Measurements from ENCODE around the gene SYNGR3.

SYNGR3 gene

DNA sequence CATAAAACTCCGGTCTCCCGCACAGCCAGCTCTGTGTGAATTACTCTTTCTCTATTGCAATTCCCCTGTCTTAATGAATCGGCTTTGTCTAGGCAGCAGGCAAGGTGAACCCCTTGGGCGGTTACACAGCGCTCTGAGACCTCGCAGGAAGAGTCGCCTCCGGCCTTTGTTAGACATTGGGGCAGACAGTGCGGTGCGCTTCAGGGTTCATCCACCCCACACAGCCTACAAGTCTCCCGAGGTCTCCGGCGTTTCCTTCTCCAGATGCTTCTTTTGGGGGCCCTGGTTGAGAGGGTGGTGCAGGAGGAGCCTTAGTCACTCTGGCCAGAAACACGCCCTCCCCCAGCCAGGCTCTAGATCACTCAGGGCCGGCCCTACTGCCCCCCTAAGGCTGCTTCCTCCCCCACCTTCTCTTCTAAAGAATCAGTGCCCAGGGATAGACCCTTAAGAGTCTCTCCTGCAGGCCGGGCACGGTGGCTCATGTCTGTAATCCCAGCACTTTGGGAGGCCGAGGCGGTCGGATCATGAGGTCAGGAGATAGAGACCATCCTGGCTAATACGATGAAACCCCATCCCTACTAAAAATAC, 45.1 kb upstream of the SYNGR3 start:
- DNase-seq (ENCODE audit: low spot score) = no peak
- TF ChIP-seq, protein P1, sequence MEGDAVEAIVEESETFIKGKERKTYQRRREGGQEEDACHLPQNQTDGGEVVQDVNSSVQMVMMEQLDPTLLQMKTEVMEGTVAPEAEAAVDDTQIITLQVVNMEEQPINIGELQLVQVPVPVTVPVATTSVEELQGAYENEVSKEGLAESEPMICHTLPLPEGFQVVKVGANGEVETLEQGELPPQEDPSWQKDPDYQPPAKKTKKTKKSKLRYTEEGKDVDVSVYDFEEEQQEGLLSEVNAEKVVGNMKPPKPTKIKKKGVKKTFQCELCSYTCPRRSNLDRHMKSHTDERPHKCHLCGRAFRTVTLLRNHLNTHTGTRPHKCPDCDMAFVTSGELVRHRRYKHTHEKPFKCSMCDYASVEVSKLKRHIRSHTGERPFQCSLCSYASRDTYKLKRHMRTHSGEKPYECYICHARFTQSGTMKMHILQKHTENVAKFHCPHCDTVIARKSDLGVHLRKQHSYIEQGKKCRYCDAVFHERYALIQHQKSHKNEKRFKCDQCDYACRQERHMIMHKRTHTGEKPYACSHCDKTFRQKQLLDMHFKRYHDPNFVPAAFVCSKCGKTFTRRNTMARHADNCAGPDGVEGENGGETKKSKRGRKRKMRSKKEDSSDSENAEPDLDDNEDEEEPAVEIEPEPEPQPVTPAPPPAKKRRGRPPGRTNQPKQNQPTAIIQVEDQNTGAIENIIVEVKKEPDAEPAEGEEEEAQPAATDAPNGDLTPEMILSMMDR (IDR thresholded peaks at IDR 0.05) = no peak
- Histone ChIP-seq H3K27ac (no peak overlapping the region), H3K4me3 (no peak overlapping the region)

DNA sequence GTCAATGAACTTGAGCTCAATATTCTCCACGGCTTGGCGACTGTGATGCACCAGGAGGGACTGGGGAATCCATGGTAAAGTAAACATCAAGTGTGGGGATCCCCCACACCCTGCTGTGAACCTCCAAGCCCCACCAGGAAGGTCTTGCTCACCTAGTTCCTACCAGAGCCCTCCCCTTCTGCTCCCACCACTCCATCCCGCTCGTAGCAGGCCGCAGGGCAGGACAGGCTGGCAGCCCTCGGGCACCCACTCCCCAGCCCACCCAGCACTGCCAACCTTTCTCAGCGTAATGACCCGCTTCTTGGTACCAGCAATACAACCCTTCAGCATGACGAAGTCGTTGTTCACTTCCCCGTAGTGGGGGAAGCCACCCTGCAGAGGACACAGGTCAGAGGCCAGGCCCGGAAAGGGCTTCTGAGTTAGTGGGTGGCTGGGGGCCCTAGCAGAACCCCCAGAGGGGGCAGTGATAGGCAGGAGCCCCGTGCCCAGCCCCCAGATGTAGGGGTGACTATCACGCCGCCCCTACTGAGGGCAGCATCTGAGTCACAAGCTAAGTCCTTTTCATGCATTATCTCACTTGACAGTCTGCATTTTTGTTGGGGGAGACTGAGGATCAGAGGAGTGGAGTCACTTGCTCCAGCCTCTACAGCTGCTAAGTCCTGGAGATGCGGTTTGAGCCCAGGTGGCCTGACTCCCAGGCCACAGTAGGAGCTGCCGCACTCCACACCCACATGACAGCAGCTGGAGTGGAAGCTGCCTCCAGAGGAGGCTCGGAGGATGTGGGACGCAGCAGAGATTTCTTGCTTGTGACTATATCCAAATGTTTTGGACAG, 44.0 kb upstream of the SYNGR3 start:
- Histone ChIP-seq H3K4me3 (no peak overlapping the region), H3K27ac (no peak overlapping the region)
- TF ChIP-seq, protein P1 (IDR thresholded peaks at IDR 0.05) = no peak
- no peak for DNase-seq (ENCODE audit: low spot score)

DNA sequence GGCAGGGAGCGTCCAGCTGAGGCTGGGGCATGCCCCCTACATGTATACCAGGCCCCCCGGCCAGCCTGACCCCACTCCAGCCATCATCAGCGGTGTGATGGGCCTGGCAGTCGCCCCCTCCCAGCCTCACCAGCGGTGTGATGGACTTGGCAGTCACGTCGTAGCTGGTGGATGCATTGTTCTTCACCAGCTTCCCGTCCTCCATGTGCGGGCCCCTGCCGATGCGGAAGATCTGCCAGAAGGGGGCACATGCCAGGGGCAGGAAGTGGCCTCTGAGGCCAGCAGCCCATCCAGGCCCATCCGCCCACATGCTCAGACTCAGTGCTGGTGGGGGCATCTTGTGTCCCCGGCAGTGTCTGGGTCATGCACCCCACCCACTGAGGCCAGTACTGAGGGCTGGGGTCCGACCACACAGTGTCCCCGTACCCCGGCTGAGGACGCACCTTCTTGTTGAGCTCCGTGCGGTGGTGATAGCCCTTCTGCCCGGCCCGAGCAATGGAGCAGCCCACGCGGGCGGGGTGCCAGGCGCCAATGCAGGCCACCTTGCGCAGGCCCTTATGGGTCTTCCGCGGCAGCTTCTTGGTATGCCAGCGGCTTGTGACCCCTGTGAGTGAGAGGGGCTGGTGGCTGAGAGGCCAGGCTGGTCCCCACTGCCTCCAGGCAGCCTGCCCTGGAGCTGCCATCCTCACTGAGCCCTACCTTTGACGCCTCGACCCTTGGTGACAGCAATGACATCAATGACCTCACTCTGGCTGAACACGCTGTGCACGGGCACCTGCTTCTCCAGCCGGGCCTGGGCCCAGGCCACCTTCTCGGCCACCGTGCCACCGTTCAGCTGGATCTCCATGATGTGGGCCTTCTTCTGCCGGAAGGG, 43.0 kb upstream of the SYNGR3 start:
- no peak for DNase-seq (ENCODE audit: low spot score)
- Histone ChIP-seq H3K27ac (no peak overlapping the region), H3K4me3 (no peak overlapping the region)
- TF ChIP-seq, protein P1 (IDR thresholded peaks at IDR 0.05) = no peak

DNA sequence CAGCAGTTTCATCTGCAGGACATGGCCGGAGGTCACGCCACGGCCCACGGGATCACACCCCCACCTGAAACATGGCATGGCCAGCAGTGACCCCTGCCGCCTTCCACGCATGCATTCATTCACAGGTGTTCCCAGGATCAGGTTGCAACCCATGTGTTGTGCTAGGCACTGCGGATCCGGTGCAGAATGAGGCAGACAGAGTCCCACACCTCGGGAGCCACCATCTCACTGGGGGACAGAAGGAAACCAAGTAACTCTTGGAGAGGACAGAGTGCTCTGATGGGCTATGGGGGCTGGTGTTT, 42.5 kb upstream of the SYNGR3 start:
- no peak overlapping the region for H3K27ac ChIP-seq

DNA sequence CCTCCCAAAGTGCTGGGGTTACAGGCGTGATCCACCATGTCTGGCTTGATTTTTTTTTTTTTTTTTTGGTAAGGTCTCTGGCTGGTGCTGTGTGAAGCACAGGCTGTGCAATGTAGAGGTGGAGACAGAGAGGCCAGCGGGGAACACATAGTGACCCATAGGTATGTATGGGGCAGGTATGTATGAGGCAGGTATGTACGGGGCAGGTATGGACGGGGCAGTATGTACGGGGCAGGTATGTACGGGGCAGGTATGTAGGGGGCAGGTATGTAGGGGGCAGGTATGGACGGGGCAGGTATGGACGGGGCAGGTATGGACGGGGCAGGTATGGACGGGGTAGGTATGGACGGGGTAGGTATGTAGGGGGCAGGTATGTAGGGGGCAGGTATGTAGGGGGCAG, 40.3 kb upstream of the SYNGR3 start:
- DNase-seq (ENCODE audit: low spot score) = no peak
- no peak overlapping the region for H3K27ac ChIP-seq
- no peak overlapping the region for H3K4me3 ChIP-seq
- TF ChIP-seq, protein P1 (IDR thresholded peaks at IDR 0.05) = no peak

More for the DNA sequence above, 42.5 kb upstream of the SYNGR3 start:
- no peak overlapping the region for H3K4me3 ChIP-seq
- no peak for DNase-seq (ENCODE audit: low spot score)
- TF ChIP-seq, protein P1 (IDR thresholded peaks at IDR 0.05) = no peak

DNA sequence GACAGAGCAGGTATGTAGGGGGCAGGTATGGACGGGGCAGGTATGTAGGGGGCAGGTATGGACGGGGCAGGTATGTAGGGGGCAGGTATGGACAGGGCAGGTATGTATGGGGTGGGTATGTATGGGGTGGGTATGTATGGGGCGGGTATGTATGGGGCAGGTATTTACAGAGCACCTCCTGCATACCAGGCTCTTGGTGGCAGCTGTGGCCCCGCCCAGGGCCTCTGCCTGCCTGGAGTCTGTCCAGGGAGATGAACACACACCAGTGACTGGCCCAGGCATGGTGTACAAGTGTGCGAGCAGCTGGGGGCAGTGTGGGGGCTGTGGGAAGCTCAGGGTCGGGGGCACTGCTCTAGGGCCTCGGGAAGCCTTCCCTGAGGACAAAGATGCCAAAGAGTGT, 39.7 kb upstream of the SYNGR3 start:
- TF ChIP-seq, protein P1 (IDR thresholded peaks at IDR 0.05) = no peak

More for the DNA sequence above, 39.7 kb upstream of the SYNGR3 start:
- Histone ChIP-seq H3K27ac (no peak overlapping the region), H3K4me3 (no peak overlapping the region)
- no peak for DNase-seq (ENCODE audit: low spot score)

Data from coronary artery (tissue), 2 donors.